ENCODE measurements around the gene MAGEA8.

DNA sequence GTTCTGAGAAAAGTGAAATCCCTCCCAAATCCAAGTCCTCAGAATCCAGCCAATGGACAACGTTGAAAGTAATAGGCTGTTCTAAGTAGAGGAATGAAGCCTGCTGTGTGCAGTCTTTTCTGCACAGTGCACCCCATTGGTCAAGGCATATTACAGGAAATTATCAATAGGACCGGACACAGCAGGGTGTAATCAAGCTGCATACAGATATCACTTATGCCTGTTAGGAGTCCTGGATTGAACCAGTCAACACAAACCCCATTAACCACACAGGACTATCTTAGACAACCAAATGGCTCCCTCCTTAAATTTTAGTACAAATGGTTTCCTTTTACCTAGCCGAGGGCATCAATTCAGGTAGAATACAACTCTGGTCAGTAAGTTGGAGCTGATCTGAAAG lies 34.2 kb upstream of the MAGEA8 start:
- TF ChIP-seq, protein P1, sequence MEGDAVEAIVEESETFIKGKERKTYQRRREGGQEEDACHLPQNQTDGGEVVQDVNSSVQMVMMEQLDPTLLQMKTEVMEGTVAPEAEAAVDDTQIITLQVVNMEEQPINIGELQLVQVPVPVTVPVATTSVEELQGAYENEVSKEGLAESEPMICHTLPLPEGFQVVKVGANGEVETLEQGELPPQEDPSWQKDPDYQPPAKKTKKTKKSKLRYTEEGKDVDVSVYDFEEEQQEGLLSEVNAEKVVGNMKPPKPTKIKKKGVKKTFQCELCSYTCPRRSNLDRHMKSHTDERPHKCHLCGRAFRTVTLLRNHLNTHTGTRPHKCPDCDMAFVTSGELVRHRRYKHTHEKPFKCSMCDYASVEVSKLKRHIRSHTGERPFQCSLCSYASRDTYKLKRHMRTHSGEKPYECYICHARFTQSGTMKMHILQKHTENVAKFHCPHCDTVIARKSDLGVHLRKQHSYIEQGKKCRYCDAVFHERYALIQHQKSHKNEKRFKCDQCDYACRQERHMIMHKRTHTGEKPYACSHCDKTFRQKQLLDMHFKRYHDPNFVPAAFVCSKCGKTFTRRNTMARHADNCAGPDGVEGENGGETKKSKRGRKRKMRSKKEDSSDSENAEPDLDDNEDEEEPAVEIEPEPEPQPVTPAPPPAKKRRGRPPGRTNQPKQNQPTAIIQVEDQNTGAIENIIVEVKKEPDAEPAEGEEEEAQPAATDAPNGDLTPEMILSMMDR (conservative IDR thresholded peaks at IDR 0.05 in 1 of 2, IDR thresholded peaks at IDR 0.05 in 1 of 2; ENCODE audit: low read depth in 1 of 2, low read length in 2 of 2): no peak
- TF ChIP-seq EZH2 (IDR thresholded peaks at IDR 0.05; ENCODE audit: low read length, missing control alignments): no peak
